Measurements from ENCODE around the gene SMIM7. TPM values are rescaled to one million over a fixed set of nuclear protein-coding genes. Genes with fewer than 3 reads are reported as not detected.

SMIM7 gene
- polyA plus RNA-seq, 6 donors from 2014 or later = 41.0 to 84.2 (median 69.1) TPM

- Mint-ChIP-seq H3K4me3 (no peak overlapping the region), H3K36me3 (peaks cover 12 to 16% of the 10 kb centered on the region in 2 donors), H3K27me3 (no peaks in the 10 kb centered on the region), H3K4me1 (peaks cover 12 to 30% (median 14%) of the 10 kb centered on the region in 3 donors), H3K27ac (peak overlapping the region in 1 of 6 donors; percentile 24), H3K9me3 (no peaks in the 10 kb centered on the region)
- DNase-seq = no peak
- ATAC-seq (ENCODE audit: low read depth in 2 of 2) = no peak
These were observed 9.1 kb downstream of the SMIM7 start for GRCh38 chr19:16650821-16651220.

- H3K36me3 Mint-ChIP-seq = peaks cover 16 to 20% of the 10 kb centered on the region in 2 donors
- peak overlapping the region in 2 of 6 donors; percentile 22 to 52 for H3K27ac Mint-ChIP-seq
- no peaks in the 10 kb centered on the region for H3K9me3 Mint-ChIP-seq
- peaks cover 14 to 35% (median 15%) of the 10 kb centered on the region in 3 donors for H3K4me1 Mint-ChIP-seq
- ATAC-seq (ENCODE audit: low read depth in 2 of 2) (no peak), DNase-seq (no peak)
- no peak overlapping the region for H3K4me3 Mint-ChIP-seq
- H3K27me3 Mint-ChIP-seq = no peaks in the 10 kb centered on the region
These were observed 10.2 kb downstream of the SMIM7 start for GRCh38 chr19:16649734-16650133.

- DNase-seq = no peak
- Mint-ChIP-seq H3K4me1 (peaks cover 6 to 26% (median 12%) of the 10 kb centered on the region in 3 donors), H3K27ac (no peak overlapping the region), H3K27me3 (no peaks in the 10 kb centered on the region), H3K36me3 (peaks cover 0 to 8% of the 10 kb centered on the region in 2 donors), H3K4me3 (no peak overlapping the region), H3K9me3 (no peaks in the 10 kb centered on the region)
- no peak for ATAC-seq (ENCODE audit: low read depth in 2 of 2)
These were observed 14.8 kb downstream of the SMIM7 start for GRCh38 chr19:16645140-16645539.

DNA sequence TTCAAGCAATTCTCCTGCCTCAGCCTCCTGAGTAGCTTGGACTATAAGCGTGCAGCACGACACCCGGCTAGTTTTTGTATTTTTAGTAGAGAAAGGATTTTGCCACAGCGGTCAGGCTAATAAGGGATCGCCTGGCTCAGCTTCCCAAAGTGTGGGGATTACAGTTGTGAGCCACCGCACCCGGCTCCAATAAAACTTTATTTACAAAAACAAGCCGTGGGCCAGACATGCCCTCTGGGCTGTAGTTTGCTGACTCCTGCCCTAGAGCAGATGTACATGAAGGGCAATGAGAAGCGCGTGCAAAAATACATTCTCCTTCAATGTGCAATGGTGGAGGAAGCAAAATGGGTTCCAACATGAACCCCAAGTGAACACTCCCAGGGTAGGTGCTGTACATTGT lies 18.2 kb downstream of the SMIM7 start:
- Mint-ChIP-seq H3K9me3 (no peaks in the 10 kb centered on the region), H3K36me3 (peaks cover 0 to 8% of the 10 kb centered on the region in 2 donors), H3K27me3 (no peaks in the 10 kb centered on the region)

DNA sequence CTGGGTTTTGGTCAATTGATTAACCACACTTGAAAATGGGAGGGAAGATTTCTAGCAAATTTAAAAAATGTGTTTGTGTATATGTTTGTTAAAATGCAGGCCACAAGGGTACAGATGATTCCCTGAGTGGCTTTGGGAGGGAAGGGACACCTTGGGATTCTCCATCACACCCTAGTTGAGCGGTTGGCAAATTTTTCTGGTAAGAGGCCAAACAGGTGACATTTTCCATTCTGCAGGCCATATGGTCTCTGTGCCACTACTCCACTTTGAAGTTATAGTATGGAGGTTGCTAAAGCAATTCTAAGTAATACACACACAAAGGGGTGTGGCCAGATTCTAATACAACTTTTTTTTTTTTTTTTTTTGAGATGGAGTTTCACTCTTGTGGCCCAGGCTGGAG lies 19.0 kb downstream of the SMIM7 start:
- DNase-seq (no peak), ATAC-seq (ENCODE audit: low read depth in 2 of 2) (no peak)
- Mint-ChIP-seq H3K4me1 (peaks cover 12 to 35% (median 20%) of the 10 kb centered on the region in 3 donors), H3K27me3 (no peaks in the 10 kb centered on the region), H3K9me3 (no peaks in the 10 kb centered on the region), H3K27ac (no peak overlapping the region), H3K36me3 (peaks cover 0 to 8% of the 10 kb centered on the region in 2 donors), H3K4me3 (no peak overlapping the region)

More for the DNA sequence above, 18.2 kb downstream of the SMIM7 start:
- DNase-seq = no peak
- Mint-ChIP-seq H3K4me1 (peaks cover 12 to 34% (median 19%) of the 10 kb centered on the region in 3 donors), H3K27ac (no peak overlapping the region), H3K4me3 (no peak overlapping the region)
- no peak for ATAC-seq (ENCODE audit: low read depth in 2 of 2)

DNA sequence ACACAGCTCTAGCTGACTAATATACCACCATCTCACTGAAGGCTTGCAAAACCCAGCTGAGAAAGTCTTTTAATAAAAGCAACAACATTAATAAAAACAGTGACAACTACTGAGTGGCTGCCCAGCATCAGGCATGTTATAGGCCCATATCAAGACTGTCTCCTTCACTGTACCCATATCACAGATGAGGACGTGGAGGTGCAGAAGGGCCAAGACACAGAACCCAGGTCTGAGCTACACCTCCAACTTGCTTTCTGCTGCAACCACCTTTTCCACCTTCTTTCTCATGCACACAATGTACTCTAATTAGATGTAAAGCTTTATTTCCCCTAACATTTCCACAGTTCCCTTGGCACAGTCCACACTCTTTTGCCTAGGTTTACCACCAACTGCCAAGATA lies 21.3 kb downstream of the SMIM7 start:
- Mint-ChIP-seq H3K36me3 (no peaks in the 10 kb centered on the region), H3K9me3 (no peaks in the 10 kb centered on the region), H3K4me1 (peaks cover 12 to 25% (median 17%) of the 10 kb centered on the region in 3 donors), H3K4me3 (no peak overlapping the region), H3K27ac (peak overlapping the region in 3 of 6 donors; percentile 5 to 60 (median 52)), H3K27me3 (no peaks in the 10 kb centered on the region)
- ATAC-seq (ENCODE audit: low read depth in 2 of 2) (no peak), DNase-seq (no peak)

DNA sequence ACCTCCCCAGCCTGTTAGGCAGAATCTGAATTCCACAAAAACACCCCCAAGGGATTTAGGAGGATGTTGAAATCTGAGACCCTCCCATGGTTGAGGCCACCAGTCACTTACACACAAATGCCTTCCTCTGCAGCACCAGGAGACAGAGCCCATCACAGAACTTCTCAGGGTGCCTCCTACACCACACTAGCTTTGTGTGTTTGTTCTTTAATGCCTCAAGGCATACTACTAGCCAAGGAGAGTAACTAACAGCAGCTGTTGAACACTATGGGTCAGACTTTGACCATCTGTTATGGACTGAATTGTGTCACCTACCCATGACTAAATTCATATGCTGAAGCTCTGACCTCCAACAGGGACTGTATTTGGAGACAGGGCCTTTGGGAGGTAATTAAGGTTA lies 22.4 kb downstream of the SMIM7 start:
- Mint-ChIP-seq H3K9me3 (no peaks in the 10 kb centered on the region), H3K27ac (peak overlapping the region in 3 of 6 donors; percentile 68 to 92 (median 77)), H3K27me3 (no peaks in the 10 kb centered on the region), H3K4me3 (no peak overlapping the region), H3K4me1 (peaks cover 12 to 23% (median 16%) of the 10 kb centered on the region in 3 donors), H3K36me3 (no peaks in the 10 kb centered on the region)
- ATAC-seq (ENCODE audit: low read depth in 2 of 2) = no peak
- no peak for DNase-seq

DNA sequence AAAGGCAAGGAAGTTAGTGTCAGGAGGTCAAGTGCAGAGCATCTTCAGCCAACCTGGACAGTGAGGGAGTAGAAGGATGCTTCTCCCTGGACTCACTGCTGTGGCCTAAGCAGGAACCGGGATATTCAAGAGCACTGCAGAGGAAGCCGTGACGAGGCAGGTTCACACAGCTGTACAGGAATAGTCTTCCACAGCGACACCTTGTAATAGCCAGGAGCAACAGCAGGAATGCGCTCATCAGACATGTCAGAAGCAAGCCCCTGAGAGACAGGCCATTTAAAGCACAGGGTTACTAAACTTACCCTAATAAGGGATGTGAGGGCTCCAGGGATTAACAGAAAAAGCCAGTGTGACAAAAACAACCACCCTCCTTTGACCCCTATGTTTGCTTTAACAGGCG lies 28.5 kb downstream of the SMIM7 start:
- H3K9me3 Mint-ChIP-seq = peaks cover 0 to 1% (median 0%) of the 10 kb centered on the region in 7 donors
- no peak for DNase-seq
- no peaks in the 10 kb centered on the region for H3K27me3 Mint-ChIP-seq
- peaks cover 19 to 34% (median 22%) of the 10 kb centered on the region in 3 donors for H3K4me1 Mint-ChIP-seq
- no peak for ATAC-seq (ENCODE audit: low read depth in 2 of 2)
- no peak overlapping the region for H3K4me3 Mint-ChIP-seq
- H3K27ac Mint-ChIP-seq = peak overlapping the region in 1 of 6 donors; percentile 16
- no peaks in the 10 kb centered on the region for H3K36me3 Mint-ChIP-seq

GRCh38 chr19:16628984-16629691 lies 30.8 kb downstream of the SMIM7 start:
- DNase-seq = no peak
- ATAC-seq (ENCODE audit: low read depth in 2 of 2) = peak in 1 of 2 donors; percentile 3
- H3K36me3 Mint-ChIP-seq = no peaks in the 10 kb centered on the region
- H3K27ac Mint-ChIP-seq = peak overlapping the region; percentile 91 to 99 (median 97)
- H3K4me1 Mint-ChIP-seq = peaks cover 29 to 55% (median 39%) of the 10 kb centered on the region in 3 donors
- peak overlapping the region; percentile 93 to 100 (median 97) for H3K4me3 Mint-ChIP-seq
- H3K27me3 Mint-ChIP-seq = no peaks in the 10 kb centered on the region
- H3K9me3 Mint-ChIP-seq = peaks cover 0 to 1% (median 0%) of the 10 kb centered on the region in 7 donors

DNA sequence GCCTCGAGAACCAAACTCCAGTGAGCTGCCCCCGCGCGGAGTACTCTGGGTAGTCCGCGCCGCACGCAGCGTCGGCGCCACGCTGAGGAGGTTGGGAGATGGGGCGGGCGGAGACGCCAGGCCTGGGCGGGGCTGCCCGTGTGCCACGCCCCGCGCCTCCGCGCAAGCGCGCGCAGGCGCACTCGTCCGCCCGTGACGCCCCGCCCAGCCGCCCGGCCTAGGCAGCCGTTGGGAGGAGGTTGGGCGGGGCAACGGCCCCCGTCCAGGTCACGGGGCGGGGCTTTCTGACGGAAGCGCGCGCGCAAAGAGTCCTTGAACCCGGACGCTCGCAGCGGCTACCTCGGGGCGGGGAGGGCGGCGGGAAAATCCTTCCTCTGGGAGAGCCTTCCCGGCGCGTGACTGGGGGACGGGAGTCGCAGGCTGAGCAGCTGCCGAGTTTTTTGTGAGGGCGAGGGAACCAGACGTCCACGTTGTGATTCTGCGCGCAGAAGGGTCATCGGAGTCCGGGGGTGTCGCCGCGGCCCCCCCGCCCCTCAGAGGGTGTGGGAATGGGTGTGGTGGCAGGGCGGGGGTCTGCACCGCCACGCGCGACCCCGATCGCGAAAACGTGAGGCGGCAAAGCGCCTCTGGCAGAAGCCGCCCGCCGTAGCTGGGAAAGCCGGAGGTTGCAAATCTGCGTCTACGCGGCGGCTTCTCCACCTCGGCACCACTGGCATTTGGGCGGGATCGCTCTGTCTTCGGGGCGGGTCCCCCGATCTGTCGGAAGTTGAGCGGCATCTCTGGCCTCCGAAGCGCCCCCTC lies 31.6 kb downstream of the SMIM7 start, which contains the start of gene MED26:
MED26 (minus strand) TSS at position 22 of the 801 bp plus-strand sequence. CDS start 261 bp downstream, outside the sequence.
- H3K9me3 Mint-ChIP-seq = peaks cover 0 to 1% (median 0%) of the 10 kb centered on the region in 7 donors
- DNase-seq (peak; percentile 93), ATAC-seq (ENCODE audit: low read depth in 2 of 2) (peak; percentile 92 to 94)
- no peaks in the 10 kb centered on the region for H3K27me3 Mint-ChIP-seq
- H3K27ac Mint-ChIP-seq = peak within 1 kb of the TSS; percentile 95 to 99 (median 98)
- no peaks in the 10 kb centered on the region for H3K36me3 Mint-ChIP-seq
- H3K4me1 Mint-ChIP-seq = peaks cover 33 to 61% (median 39%) of the 10 kb centered on the region in 3 donors
- peak within 1 kb of the TSS; percentile 93 to 100 (median 97) for H3K4me3 Mint-ChIP-seq

DNA sequence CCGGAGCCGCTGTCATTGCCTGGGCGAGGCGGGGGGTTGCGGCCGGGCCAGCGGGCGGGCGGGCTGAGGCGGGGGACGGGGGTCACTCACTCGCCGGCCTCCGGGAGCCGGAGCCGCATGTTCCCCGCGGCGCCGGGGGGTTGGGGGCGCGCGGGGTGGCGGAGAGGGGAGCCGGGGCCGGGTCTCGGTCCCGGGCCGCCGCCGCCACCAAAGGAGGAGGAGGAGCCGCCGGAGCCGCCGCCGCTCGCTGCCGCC lies 32.1 kb downstream of the SMIM7 start:
- Mint-ChIP-seq H3K27me3 (no peaks in the 10 kb centered on the region), H3K36me3 (no peaks in the 10 kb centered on the region), H3K9me3 (peaks cover 0 to 1% (median 0%) of the 10 kb centered on the region in 7 donors), H3K27ac (peak overlapping the region in 2 of 6 donors; percentile 38 to 96), H3K4me1 (peaks cover 33 to 64% (median 39%) of the 10 kb centered on the region in 3 donors), H3K4me3 (peak overlapping the region; percentile 47 to 100 (median 94))
- DNase-seq = no peak
- ATAC-seq (ENCODE audit: low read depth in 2 of 2) = peak in 1 of 2 donors; percentile 2

GRCh38 chr19:16627193-16627927 lies 32.6 kb downstream of the SMIM7 start:
- peak; percentile 14 for DNase-seq
- peaks cover 33 to 66% (median 43%) of the 10 kb centered on the region in 3 donors for H3K4me1 Mint-ChIP-seq
- H3K36me3 Mint-ChIP-seq = no peaks in the 10 kb centered on the region
- H3K27ac Mint-ChIP-seq = peak overlapping the region; percentile 44 to 98 (median 94)
- peak overlapping the region; percentile 89 to 96 (median 94) for H3K4me3 Mint-ChIP-seq
- ATAC-seq (ENCODE audit: low read depth in 2 of 2) = no peak
- H3K9me3 Mint-ChIP-seq = peaks cover 0 to 1% (median 0%) of the 10 kb centered on the region in 7 donors
- no peaks in the 10 kb centered on the region for H3K27me3 Mint-ChIP-seq

DNA sequence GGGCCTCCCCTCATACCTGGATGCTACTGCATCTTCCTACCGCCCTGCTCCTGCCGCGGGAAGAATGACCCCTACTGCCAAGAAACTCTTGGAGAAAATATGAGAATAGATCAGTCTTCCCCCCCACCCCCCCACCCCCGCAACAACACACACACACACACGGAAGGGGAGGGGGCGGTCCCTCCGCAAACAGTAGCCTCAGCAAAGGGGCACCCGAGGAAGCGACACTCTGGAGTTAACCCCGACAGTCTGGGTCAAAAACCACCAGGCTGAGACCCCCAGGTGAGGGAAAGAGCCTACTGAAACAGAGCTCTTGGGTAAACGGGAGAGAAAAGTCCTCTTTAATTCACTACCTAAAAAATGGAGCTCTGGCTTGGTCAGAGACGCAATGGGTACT lies 33.1 kb downstream of the SMIM7 start:
- peak overlapping the region; percentile 89 to 96 (median 94) for H3K4me3 Mint-ChIP-seq
- H3K27me3 Mint-ChIP-seq = no peaks in the 10 kb centered on the region
- ATAC-seq (ENCODE audit: low read depth in 2 of 2) (no peak), DNase-seq (no peak)
- no peaks in the 10 kb centered on the region for H3K36me3 Mint-ChIP-seq
- H3K27ac Mint-ChIP-seq = peak overlapping the region; percentile 44 to 98 (median 94)
- peaks cover 0 to 1% (median 0%) of the 10 kb centered on the region in 7 donors for H3K9me3 Mint-ChIP-seq
- peaks cover 38 to 68% (median 49%) of the 10 kb centered on the region in 3 donors for H3K4me1 Mint-ChIP-seq
